Tongue (tissue), 2 donors: Measurements from ENCODE around the gene CAB39L. TPM values are rescaled to one million over a fixed set of nuclear protein-coding genes. Genes with fewer than 3 reads are reported as not detected.

ENCODE experiments used
- DNase-seq: peaks from one replicate; pipeline ENCODE4 v3.0.0-alpha.2; 2015
- total RNA-seq: library from RNA; depleted of rRNA; stranded (reverse); fragments of >200 nt; gene quantifications from one replicate; pipeline ENCODE4 v1.2.3, GENCODE V29; 2014

CAB39L gene
- total RNA-seq, 1 donor from 2014 or later, result 14.7 TPM

DNA sequence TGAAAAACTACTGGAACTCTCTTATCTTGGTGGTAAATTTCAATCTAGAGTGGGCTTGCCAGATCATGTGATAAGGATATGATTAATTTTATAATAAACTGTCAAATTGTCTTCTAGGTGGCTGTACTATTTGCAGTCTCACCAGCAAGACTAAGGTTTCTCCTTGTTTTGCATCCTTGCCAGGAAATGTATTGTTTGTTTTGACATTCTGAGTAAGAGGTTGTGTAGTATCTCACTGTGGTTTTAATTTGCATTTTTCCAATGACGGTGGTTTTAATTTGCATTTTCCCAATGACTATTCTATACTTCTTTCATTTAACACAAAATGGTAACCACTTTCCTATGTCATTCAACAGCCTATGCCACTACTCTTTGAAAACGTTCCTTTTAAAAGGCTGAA is 2.0 kb downstream of the CAB39L start:
- no peak for DNase-seq

DNA sequence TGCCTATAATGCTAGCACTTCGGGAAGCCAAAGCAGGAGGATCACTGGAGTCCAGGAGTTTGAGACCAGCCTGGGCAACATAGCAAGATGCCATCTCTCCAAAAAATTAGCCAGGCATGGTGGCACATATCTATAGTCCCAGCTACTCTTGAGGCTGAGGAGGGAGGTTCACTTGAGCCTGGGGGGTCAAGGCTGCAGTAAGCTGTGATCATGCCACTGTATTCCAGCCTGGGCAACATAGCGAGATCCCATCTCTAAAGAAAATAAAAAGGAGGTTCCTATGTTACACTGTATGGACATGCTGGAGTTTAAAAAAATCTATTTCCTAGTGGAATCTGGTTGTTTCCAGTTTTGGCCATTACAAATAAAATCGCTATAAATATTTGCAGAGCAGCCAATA is 2.6 kb downstream of the CAB39L start:
- DNase-seq, result no peak

DNA sequence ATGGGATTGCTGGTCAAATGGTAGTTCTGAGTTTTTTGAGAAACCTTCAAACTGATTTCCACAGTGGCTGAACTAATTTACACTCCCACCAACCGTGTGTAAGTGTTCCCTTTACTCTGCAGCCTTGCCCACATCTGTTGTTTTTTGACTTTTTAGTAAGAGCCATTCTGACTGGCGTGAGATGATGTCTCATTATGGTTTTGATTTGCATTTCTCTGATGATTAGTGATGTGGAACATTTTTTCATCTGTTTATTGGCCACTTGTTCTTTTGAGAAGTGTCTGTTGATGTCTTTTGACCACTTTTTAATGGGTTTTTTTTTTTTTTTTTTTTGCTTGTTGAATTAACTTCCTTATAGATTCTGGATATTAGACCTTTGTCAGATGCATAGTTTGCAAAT is 4.3 kb downstream of the CAB39L start:
- DNase-seq, result no peak

DNA sequence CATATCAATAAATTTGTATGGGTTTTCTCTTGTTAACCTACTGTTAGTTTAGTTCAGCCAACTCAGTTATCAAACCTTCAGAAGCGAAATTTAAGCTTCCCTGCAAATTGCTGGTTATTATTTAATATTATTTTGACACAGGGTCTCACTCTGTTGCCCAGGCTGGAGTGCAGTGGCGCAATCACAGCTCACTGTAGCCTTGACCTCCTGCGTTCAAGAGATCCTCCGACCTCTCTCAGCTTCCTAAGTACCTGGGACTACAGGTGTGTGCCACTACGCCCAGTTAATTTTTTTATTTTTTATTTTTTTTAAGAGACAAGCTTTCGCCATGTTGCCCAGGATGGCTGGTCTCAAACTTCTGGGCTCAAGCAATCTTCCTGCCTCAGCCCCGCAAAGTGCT is 6.2 kb downstream of the CAB39L start:
- DNase-seq, result no peak

DNA sequence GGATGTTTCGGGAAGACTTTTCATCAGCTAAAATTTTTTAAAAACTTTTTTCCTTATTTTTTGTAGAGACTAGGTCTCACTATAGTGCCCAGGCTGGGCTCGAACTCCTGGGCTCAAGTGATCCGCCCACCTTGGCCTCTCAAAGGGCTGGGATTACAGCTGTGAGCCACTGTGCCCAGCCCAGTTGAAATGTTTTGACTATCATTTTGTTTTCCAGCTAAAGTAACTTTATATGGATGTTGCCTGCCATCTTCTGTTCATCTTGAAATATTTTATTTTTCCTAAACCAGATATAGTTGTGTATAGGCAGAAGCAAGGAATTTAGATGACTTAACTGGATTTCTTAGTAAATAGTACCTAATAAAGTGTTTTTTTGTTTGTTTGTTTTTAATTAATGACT is 7.0 kb downstream of the CAB39L start:
- DNase-seq, result peak; percentile 61

DNA sequence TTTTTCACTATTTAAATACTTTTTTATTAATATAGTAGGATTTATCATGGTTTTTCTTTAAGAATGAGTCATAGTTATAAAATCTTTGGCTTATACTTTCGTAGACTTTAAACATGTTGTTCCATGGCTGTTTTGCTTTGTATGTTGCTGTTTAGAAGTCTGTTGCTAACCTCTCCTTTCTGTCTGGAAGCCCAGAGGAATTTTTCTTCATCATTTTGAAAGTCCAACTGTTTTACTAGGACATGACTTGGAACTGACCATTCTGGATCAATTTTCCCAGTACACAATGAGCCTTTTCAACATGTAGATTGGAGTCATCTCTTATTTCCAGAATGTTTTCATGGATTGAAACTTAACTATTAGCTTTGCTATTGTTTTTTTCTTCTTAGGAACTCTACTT is 7.9 kb downstream of the CAB39L start:
- DNase-seq, result no peak

DNA sequence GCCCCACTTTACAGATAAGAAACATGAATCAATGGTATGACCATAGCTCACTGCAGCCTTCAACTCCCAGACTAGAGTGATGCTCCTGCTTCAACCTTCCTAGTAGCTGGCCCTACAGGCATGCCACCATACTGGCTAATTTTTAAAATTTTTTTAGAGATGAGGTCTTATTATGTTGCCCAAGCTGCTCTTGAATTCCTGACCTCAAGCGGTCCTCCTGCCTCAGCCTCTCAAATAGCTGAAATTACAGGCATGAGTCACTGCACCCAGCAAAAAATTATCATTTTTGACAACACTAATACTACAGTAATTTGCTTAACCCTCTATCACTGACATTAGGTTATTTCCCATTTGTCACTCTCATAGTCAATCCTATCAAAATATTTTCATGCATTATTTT is 14.7 kb downstream of the CAB39L start:
- no peak for DNase-seq

DNA sequence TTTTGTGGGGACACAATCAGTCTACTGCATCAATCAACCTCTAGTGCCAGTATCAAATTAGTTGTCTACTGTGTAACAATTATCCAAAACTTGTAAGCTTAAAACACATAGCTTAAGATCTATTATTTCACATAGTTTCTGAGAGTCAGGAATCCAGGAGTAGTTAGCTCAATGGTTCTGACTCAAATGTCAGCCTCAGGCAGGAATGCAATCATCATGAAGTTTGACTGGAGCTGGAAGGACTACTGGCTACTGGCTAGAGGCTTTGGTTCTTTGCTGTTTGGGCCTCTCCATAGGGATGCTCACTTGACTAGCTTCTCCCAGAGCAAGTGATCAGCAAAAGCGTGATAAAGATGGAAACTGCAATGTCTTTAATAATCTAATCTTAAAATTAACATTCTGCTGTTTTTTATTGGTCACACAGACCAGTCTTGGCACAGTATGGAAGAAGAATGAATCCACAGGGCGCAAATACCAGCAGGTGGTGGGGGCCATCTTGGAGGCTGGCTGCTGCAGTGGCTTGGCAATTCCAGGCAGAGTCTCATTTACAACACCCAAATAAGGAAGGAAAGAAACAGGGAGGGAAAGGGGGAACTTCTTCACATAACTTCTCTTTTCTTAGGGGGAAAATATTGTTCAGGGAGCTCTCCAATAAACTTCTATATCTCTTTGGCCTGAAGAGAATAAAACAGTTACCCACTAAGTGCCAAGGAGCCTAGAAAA is 15.7 kb downstream of the CAB39L start:
- no peak for DNase-seq

DNA sequence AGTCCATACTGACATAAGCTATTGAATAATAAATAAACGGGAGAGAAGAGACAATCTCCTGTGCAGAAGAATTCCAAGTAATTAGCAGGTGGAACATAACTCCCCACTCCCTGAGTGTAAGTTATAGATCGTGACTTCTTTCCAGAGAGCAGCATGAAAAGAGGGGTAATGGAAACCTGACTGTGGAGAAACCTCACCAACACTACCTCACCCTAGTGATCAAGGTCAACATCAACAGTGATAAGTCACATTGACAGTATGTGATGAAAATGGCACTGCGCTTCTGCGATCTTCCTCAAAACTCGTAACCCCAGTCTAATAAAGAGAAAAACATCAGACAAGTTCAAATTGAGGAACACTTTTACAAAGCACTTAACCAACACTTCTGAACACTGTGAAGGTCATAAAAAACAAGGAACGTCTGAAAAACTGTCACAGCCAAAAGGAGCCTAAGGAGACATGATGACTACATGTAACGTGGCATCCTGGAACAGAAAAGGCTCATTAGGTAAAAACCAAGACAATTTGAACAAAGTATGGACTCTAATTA is 19.8 kb downstream of the CAB39L start:
- no peak for DNase-seq

DNA sequence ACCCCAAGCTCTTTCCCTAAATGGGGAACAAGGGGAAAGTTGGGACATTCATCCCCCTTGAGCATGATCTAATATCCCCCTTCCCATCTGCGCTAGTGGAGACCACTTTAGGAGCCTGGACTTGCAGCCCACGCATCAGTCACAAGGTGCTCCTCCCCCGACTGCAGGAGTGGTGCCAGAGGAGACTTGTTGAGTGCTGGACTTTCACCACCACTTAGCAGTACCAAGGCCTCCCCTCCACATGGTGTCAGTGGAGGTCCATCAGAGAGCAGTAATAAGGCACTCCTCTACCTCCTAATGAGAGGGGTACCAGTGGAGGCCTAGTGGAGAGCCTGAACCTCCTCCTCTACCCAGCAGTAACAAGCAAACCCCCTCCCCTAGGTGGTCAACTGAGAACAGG is 22.5 kb downstream of the CAB39L start:
- DNase-seq, result no peak

DNA sequence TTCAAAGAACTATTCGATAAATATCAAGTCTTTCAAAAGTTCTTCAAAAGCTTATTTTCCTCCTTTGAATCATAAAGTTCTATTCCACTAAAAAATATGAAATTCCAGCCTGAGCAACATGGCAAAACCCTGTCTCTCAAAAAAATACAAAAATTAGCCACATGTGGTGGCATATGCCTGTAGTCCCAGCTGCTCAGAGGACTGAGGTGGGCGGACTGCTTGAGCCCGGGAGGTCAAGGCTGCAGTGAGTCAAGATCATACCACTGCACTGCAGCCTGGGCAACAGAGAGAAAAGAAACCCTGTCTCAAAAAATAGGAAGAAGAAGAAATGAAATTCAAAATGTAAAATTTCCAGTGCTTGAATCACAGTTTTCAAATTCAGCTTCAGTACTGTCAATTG is 24.6 kb downstream of the CAB39L start:
- no peak for DNase-seq

DNA sequence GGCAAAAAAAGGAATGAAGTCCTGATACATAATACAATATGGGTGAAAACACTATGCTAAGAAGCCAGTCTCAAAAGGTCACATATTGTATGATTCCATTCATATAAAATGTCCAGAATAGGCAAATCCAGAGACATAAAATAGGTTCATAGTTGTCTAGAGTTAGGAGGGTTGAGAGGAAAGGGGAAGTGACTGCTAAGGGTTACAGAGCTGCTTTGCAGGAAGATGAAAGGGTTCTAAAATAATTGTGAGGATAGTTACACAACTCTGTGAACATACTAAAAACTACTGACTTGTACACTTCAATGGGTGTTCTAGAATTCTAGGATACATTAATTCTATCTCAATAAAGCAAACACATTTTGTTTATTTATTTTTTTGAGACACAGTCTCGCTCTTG is 25.7 kb downstream of the CAB39L start:
- no peak for DNase-seq

DNA sequence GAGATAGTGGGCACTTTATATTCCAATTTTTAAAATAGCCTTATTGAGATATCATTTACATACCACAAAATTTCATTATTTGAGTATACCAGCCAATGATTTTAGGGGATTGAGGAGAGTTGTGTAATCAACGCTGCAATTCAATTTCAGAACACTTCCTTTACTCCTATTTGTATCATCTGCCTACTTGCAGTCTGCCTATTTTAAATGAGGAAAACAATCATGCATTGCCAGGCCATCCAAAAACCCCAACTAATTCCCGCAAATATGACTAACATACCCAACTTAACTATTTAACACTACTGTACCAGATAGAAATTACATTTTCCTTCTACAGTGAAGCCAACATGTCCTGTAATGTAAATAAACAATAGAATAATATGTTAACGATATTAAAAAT is 26.7 kb downstream of the CAB39L start:
- DNase-seq, result no peak

DNA sequence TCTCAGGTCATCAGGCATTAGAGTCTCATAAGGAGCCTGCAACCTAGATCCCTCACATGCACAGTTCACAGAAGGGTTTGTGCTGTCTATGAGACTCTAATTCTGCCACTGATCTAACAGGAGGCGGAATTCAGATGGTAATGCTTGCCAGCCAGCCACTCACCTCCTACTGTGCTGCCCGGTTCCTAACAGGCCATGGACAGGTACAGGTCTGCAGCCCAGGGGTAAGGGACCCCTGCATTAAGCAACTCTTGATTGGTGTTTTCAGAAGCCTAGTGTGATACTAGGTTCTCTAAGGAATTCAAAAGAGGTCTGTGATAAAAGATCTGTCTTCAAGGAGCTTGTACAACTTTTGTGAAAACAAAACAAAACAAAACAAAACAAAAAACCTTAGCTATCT is 31.1 kb downstream of the CAB39L start:
- no peak for DNase-seq

DNA sequence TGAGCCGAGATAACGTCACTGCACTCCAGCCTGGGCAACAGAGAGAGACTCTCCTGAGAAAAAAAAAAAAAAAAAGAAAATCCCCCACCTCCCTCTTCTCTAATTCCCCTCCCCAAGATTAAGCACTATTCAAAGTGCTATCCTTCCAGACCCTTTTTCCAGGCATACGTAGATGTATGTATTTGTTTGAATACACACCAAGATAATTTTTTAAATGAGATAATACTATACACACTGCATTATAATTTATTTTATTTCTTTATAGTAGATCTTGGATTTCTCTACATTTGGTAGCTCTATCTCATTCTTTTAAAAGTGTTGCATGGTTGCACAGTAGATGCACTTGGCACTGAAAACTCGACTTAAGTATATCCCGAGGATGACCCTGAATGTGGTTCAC is 32.5 kb downstream of the CAB39L start:
- no peak for DNase-seq

DNA sequence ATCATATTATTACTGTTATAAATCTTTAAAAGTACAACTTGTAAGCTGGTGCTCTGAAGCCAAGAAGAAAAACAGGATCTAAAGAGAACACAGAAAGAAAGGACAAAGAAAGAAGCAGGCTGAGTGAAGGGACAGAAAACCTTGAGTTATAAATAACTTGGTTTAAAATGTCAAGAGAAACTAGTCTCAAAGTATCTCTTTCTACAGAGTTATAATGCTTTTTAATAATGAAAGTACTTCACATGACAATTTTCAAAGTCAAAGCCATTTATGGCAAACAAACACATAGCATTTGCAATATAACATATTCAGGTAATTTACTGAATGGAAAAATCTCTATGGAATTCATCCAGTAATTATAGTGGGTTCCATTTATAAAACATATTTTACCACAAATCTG is 33.4 kb downstream of the CAB39L start:
- no peak for DNase-seq

DNA sequence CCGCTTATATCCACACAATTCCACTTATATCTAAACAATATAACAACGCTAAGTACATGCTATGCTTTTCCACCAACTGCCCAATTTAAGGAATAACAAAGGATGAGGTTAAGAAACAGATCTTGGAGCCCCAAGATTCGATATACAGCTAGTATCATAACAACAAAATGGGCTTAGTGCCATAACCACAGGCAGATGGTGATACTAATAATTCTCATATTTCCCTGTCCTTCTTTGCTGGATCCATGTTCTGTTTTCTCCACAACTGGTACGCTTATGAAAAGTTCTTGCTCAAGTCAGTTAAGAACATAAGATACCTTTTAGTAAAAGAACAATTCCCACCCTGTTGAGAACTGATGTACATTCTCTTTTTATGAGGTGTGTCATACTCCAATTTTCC is 33.9 kb downstream of the CAB39L start:
- no peak for DNase-seq

DNA sequence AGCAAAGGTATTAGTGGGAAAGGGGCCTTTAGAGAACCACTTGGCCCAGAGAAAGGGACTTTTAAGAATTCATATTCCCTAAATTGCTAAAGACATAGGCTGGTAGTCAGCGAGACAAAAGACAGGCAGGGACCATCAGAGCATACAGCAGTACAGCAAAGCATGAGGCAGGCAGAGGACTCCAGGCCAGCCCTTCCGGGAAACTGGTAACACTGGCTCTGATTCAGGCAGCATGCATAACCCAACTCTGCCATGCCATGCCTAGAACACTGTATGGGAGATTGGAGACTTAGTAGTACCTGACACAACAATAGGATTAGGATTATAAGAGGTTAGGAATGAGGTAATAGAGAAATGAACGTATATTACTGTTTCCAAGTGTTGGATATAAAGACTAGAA is 34.9 kb downstream of the CAB39L start:
- no peak for DNase-seq

DNA sequence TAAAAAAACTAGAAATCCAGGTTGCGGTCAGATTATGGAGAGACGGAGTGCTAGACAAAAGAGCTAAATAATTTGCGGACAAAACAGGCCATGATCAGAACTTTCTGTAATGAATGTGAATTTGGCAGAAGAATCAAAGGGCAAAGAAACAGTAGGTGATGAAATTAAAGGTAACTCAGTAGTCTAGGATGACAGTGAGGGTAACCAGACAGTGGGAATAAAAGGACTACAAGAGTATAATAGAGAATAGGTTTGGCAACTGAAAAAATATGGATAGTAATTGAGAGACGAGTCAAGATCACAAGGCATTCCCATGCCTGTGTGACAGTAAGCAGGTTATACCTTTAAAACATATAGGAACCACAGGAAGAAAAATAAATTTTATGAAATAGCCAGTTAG is 35.9 kb downstream of the CAB39L start:
- no peak for DNase-seq

DNA sequence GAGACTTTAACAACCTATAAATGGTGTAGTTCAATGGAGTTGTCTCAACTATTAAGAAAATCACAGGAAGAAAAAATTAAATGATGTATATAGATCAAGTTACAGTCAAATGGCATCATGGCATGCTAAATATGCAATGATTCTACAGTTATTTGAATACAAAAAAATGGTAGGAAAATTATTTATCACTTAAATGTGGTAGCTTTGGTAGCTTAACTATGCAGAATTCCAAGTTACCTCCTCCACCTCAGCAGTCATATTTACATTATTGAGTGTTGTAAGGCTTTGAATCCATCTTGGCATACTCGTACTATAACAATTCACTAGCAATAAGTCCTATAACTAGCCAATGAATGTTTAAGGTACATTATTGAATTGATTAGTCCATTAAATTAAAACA is 36.8 kb downstream of the CAB39L start:
- DNase-seq, result no peak

DNA sequence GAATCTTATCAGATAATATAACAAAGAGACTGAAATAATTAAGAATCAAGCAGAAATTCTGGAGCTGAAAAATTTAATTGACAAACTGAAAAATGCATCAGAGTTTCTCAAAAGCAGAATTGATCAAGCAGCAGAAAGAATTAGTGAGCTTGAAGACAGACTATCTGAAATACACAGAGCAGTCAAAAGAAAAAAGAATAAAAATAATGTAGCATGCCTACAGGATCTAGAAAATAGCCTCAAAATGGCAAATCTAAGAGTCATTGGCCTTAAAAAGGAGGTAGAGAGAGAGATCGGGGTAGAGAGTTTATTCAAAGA is 39.2 kb downstream of the CAB39L start:
- no peak for DNase-seq

DNA sequence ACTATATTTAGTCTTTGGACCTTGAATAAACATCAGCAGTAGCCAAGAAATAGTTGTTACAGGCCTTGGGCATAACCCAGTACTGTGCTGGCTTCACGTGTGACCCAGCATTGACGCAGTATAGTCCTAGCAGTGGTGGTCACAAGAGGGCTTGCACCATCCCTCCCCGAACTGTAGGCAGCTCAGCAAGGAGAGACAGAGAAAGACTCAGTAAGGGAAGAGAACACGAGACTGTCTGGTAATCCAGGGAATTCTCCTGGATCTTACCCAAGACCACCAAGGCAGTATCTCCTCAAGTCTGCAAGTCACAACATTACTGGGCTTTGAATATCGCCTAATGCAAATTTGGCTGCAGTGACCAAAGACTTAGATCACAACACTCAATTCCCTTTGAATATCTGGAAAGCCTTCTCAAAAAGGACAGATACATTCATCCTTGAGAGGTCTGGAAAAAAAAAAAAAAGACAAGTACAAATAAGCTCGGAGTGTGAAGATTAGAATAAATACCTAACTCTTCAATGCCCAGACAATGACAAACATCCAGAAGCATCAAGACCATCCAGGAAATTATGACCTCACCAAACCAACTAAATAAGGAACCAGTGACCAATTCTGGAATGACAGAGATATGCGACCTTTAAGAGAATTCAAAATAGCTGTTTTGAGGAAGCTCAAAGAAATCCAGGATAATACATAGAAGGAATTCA is 39.7 kb downstream of the CAB39L start:
- DNase-seq, result no peak

DNA sequence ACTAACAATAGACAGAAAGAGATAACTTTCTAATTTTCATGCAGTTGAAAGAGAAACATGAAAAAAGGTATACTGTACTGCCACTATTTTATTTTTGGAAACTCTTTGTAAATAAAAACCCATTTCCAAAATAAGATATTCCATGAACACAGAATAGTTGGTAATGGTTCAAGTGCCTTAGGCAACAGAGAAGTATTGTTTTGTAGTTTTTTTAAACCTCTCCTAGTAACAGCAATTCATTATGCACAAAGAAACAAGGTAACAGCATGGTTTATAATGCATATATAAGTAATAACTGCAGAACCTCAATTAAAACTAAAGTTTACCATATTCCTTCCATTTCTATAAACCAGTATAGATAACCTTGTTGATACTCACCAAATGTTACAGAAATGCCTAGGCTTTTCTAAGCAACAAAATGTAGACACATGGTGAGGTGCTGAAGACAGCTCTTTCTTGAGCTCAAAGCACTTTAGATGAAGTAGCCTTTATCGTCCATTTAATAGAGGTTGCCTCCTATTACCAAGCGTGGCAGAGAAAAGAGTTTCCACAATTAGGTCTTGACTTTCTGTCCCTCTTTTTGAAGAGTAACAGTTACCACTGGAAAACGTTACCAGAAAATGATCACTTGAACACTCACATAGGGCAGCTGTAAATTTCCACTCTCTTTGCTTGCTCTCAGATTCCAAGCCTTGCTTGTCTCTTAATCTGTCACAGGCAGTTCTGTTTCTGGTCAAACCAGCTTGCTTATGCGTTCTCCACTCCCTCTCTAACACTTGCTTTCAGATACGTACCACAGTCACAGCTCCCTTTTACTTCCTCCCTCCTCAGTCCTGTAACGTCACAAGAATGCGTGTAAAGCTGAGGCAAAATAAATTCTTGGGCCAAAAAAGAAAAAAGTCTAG is 42.9 kb downstream of the CAB39L start:
- peak; percentile 73 for DNase-seq
